Activated CD8-positive, alpha-beta memory T cell treated with anti-CD3 and anti-CD28 coated beads for 24 hours (primary cell): ENCODE data around the gene PLK5.
"Not testable (repeated sequence)": the region's sequence is repeated elsewhere in the genome, so short reads cannot be mapped to it uniquely, and the experiment has no call there.

Source experiments
- DNase-seq: peaks from one replicate; pipeline ENCODE4 v3.0.0-alpha.2; 2020

Gene PLK5

GRCh38 chr19:1491849-1492170 is 32.1 kb upstream of the PLK5 start:
- DNase-seq = no peak

- DNase-seq = no peak
These were observed 31.3 kb upstream of the PLK5 start for GRCh38 chr19:1492474-1493006.

- DNase-seq = no peak
These were observed 29.6 kb upstream of the PLK5 start for GRCh38 chr19:1494115-1494815.

- no peak for DNase-seq
These were observed 28.7 kb upstream of the PLK5 start for GRCh38 chr19:1495051-1495798.

GRCh38 chr19:1495799-1496713 is 27.8 kb upstream of the PLK5 start:
- no peak for DNase-seq

- no peak for DNase-seq
These were observed 26.9 kb upstream of the PLK5 start for GRCh38 chr19:1496714-1497577.

GRCh38 chr19:1497578-1498235 is 26.2 kb upstream of the PLK5 start:
- DNase-seq = no peak

- not testable (repeated sequence) for DNase-seq
These were observed 24.6 kb upstream of the PLK5 start for GRCh38 chr19:1499231-1499630.

- DNase-seq = no peak
These were observed 22.7 kb upstream of the PLK5 start for GRCh38 chr19:1501200-1501595.

GRCh38 chr19:1502433-1503088 is 21.3 kb upstream of the PLK5 start:
- DNase-seq = no peak

- peak; percentile 90 for DNase-seq
These were observed 20.6 kb upstream of the PLK5 start for GRCh38 chr19:1503089-1503924.

GRCh38 chr19:1503925-1504773 is 19.7 kb upstream of the PLK5 start:
- no peak for DNase-seq

- DNase-seq = no peak
These were observed 18.9 kb upstream of the PLK5 start for GRCh38 chr19:1505012-1505411.

GRCh38 chr19:1505991-1506881 is 17.6 kb upstream of the PLK5 start:
- no peak for DNase-seq

GRCh38 chr19:1507192-1507660 is 16.7 kb upstream of the PLK5 start:
- DNase-seq = no peak

GRCh38 chr19:1507763-1508506 is 15.9 kb upstream of the PLK5 start:
- DNase-seq = peak; percentile 95

GRCh38 chr19:1508507-1508856 is 15.4 kb upstream of the PLK5 start:
- no peak for DNase-seq
